AG20443 (cell line): Measurements from ENCODE around the gene ZC3H12C.

ENCODE experiments used
- DNase-seq: peaks from one replicate; pipeline ENCODE4 v3.0.0; 2012; ENCODE audit warnings: low spot score, mixed read lengths

The ZC3H12C gene

GRCh38 chr11:110098645-110099044 is 5.5 kb downstream of the ZC3H12C start:
- no peak for DNase-seq

- no peak for DNase-seq
Measured at GRCh38 chr11:110100476-110101240, 7.5 kb downstream of the ZC3H12C start.

- DNase-seq = no peak
Measured at GRCh38 chr11:110106713-110107274, 13.6 kb downstream of the ZC3H12C start.

GRCh38 chr11:110110854-110111253 is 17.7 kb downstream of the ZC3H12C start:
- no peak for DNase-seq

DNA sequence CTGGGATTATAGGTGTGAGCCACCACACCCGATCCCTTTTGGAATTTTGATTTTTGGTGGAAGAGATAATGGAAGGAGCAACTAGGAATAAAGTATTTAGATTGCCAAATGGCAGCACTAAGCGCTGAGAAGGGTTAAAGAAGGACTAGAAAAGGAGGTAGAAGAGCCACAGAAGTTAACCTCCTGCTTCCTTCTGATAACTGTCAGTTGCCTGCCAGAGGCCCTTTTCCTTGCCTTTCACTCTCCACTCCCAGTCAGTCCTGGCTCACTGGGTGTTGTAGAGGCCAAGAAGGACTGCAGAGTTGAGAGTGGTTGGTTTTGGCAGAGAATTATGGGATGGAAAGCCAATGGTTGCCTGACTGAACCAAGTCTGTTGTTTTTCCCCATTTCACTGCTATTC is 19.3 kb downstream of the ZC3H12C start:
- no peak for DNase-seq

DNA sequence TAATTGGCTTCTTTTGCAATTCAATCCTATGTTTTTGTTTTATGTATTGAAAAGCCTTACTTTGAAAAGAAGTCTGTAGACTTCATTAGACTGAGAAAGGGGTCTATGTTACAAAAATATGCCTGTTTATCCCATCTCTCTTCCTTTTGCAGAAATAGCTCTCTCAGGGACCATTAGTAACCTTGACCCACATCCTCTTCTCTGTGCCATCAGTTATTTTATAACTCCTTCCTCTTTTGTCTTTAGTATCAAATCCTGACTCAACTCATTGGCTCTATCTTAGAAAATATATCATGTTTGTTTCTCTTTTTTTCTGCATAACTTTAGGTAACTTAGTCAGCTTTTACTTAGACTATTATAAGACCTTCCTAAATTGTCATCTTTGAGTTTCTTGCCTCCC is 20.3 kb downstream of the ZC3H12C start:
- no peak for DNase-seq

- no peak for DNase-seq
Measured at GRCh38 chr11:110113973-110114372, 20.8 kb downstream of the ZC3H12C start.

- no peak for DNase-seq
Measured at GRCh38 chr11:110119317-110119716, 26.1 kb downstream of the ZC3H12C start.

DNA sequence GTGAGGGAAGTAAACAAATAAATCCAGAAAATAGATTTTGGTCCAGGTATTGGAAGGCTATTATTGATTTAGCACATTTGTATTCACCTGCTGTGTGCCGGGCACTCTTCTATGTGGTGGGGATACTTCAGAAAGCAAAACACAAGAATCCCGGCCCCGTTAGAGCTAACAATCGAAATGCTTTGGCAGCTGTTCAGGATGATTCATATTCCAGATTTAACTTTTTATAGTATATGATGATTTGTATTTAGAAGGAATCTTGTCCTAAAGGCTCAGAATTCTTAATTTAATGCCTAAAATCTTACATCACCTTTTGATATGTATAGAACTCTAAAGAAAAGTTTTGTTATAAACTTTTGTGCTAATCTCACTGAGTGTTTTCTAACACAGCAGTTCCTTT is 28.0 kb downstream of the ZC3H12C start:
- DNase-seq = peak; percentile 38

DNA sequence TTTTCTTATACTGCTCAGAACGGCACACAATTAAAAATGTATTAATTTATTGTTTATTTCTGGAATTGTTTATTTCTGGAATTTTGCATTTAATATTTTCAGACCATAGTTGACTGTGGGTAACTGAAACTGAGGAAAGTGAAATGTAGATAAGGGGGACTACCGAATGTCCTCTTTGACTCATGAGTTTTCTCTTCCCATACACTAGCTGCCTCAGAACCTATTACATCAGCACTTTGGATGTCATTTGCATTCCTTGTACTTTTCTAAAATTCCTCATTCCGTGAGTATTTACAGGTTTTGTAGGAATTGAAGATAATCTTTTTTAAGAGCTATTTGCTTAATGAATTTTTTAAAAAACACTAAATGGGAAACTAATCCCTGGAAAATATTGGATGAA is 29.8 kb downstream of the ZC3H12C start:
- peak; percentile 48 for DNase-seq

DNA sequence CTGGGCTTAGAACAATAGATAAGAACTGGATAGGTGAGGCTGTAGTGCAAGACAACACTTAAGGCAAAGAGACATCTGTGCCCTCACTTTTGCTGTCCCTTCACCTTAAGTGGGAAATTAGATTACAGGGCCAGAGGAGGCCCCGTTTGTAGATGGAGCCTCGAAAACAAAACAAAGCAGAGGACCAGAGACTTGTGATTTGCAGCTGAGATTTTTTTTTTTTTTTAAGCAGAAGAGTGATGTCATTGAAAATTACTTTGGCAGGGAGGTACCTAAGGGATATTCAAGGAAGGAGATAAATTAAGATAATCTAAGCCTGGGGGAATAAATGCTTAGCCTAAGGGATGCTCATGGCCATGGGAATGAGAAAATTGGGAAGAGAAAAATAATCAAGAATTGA is 31.4 kb downstream of the ZC3H12C start:
- no peak for DNase-seq

- DNase-seq = peak; percentile 10
Measured at GRCh38 chr11:110125632-110126031, 32.4 kb downstream of the ZC3H12C start.

- DNase-seq = no peak
Measured at GRCh38 chr11:110126936-110127335, 33.7 kb downstream of the ZC3H12C start.

DNA sequence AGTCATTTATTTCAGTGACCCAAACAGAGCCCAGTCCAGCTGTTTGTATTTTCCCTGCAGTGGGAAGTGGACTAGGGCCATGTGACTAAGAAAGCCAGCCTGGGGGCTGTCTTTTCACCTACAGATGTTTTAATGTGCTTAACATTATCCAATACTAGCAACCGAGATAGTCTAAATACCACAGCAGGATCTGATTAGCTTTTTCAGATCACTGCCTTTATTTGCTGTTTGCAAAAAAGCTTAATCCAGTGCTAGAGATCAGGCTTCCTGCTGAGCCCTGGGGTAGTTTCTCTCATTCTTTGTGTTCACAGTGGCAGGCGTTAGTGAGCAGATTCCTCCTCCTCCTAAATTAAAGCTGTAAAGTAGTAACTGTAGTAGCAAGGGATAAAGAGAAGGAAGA is 35.0 kb downstream of the ZC3H12C start:
- DNase-seq = peak; percentile 41

DNA sequence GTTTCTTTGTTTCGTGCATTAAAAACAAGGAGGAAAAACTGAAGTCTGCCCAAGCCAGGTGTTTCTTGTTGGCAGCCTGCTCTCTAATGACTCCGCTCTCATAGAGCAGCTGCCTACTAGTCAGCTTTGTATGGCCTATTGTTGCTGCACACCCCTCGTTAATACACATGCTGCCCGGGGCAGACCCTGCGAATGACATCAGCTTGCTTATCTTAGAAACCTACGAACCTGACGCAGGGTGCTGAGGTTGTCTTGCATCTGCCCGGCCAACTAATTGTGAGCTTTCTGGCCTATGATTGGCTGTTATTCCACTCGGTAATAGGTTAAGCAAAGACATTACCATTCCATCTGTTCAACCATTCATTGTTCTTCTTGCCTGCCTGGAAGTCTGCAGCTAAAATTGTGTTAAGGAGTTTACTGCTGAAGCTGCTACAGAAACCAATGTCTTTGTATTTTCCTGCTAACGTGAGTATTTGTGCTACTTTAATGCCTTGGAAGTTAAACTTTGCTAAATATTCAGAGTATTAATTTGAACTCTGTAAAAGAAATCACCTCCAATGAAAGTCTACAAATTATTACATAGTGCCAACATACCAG is 37.5 kb downstream of the ZC3H12C start:
- DNase-seq = no peak

- DNase-seq = no peak
Measured at GRCh38 chr11:110131386-110132123, 38.4 kb downstream of the ZC3H12C start.

DNA sequence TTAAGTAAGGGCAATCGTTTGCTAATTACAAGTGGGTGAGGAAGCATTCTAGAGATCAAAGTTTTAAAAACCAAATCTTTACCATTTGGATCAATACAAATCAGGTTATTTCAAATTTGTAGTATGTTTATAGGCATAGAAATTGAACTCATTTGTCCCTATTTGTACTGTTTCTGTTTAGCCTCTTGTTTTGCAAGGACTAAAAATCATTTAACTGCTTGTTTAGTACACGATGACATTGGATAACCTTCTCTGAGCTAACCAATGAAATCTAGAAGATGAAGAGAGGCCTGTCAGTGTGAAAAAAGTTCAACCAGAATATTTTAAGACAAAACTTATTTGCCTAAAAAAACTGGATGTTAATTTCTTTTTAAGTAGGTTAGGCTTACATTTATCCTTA is 40.0 kb downstream of the ZC3H12C start:
- DNase-seq = no peak

DNA sequence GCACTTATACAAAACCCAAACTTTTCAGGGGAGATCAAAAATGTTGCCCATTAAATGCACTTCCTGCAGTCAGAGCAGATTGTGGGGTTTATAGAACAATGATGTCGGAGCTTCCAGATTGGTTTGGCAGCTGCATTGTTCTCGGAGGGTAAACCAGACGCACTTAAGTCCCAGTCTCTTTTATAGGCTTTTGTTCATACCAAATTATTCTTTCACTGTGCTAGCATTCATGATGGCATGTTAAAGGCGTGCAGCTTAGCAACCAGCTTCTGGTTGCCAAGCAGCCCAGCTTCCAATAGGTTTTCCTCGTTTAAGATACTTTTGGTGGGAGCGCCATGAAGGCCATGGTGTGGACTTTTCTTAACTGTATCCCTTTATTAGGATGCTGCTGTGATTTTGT is 40.9 kb downstream of the ZC3H12C start:
- DNase-seq = no peak

DNA sequence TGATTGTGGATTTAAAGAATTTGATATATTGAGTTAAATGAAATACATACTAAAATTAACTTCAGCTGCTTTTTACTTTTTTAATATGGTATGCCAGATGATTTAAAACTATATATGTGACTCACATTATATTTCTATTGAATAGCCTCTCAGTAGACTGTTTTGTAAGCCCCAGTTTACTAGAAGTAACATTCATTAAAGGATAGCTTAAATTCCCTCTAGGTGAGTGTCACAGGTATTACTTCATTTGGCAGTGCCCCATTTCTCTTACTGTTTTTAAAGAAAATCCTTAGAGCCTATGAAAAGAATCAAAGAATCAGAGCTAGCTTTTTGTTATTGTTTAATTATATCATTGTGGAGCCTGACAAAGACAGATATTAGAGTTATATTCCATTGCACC is 48.6 kb downstream of the ZC3H12C start:
- DNase-seq = no peak

GRCh38 chr11:110147962-110148709 is 54.9 kb downstream of the ZC3H12C start:
- peak; percentile 50 for DNase-seq

- DNase-seq = peak; percentile 18
Measured at GRCh38 chr11:110148775-110149744, 55.9 kb downstream of the ZC3H12C start.
